Activated CD8-positive, alpha-beta memory T cell treated with anti-CD3 and anti-CD28 coated beads, Interleukin-2, amount 50 U/mL, for 24 hours (primary cell): ENCODE measurements around the gene COASY.
"Not testable (repeated sequence)": the region's sequence is repeated elsewhere in the genome, so short reads cannot be mapped to it uniquely, and the experiment has no call there.

Experiments
- DNase-seq: peaks from one replicate; pipeline ENCODE4 v3.0.0-alpha.2; 2020; ENCODE audit errors: extremely low read depth

The COASY gene

GRCh38 chr17:42553161-42553818, 8.7 kb upstream of the COASY start:
- DNase-seq: no peak

- DNase-seq: no peak
These were observed 8.1 kb upstream of the COASY start for GRCh38 chr17:42553866-42554249.

GRCh38 chr17:42554250-42555121, 7.5 kb upstream of the COASY start:
- DNase-seq: peak; percentile 58

GRCh38 chr17:42555122-42555622, 6.8 kb upstream of the COASY start:
- DNase-seq: no peak

- DNase-seq: not testable (repeated sequence)
These were observed 5.9 kb upstream of the COASY start for GRCh38 chr17:42555961-42556617.

- DNase-seq: no peak
These were observed 2.9 kb upstream of the COASY start for GRCh38 chr17:42559075-42559474.

- DNase-seq: no peak
These were observed 1.7 kb upstream of the COASY start for GRCh38 chr17:42560246-42560645.

GRCh38 chr17:42562388-42563142, 617 bp downstream of the COASY start:
- no peak for DNase-seq

- no peak for DNase-seq
These were observed 1.2 kb downstream of the COASY start for GRCh38 chr17:42563143-42563509.

GRCh38 chr17:42563543-42563942, 1.6 kb downstream of the COASY start:
- no peak for DNase-seq

- DNase-seq: no peak
These were observed 2.0 kb downstream of the COASY start for GRCh38 chr17:42563950-42564349.

- no peak for DNase-seq
These were observed 3.0 kb downstream of the COASY start for GRCh38 chr17:42564815-42565522.

- no peak for DNase-seq
These were observed 3.7 kb downstream of the COASY start for GRCh38 chr17:42565523-42566214.

GRCh38 chr17:42566215-42566882, 4.4 kb downstream of the COASY start:
- DNase-seq: no peak

- peak; percentile 76 for DNase-seq
These were observed 5.1 kb downstream of the COASY start, which contains the start of gene MLX for GRCh38 chr17:42566883-42567573. MLX (plus strand) TSS chr17:42567100; CDS start chr17:42567125, 25 bp downstream.

- no peak for DNase-seq
These were observed 6.6 kb downstream of the COASY start for GRCh38 chr17:42568341-42569111.

- no peak for DNase-seq
These were observed 9.7 kb downstream of the COASY start for GRCh38 chr17:42571435-42572225.

GRCh38 chr17:42573095-42573494, 11.1 kb downstream of the COASY start:
- DNase-seq: no peak
